ENCODE results near the gene PIK3R3. TPM values are rescaled to one million over a fixed set of nuclear protein-coding genes. Genes with fewer than 3 reads are reported as not detected.

PIK3R3 gene
- total and polyA plus RNA-seq, 9 of the 15 experiments (the other 6 are each of a cell fraction or from before 2014, with no cell fraction given), result 1.4 to 7.7 (median 4.6) TPM

DNA sequence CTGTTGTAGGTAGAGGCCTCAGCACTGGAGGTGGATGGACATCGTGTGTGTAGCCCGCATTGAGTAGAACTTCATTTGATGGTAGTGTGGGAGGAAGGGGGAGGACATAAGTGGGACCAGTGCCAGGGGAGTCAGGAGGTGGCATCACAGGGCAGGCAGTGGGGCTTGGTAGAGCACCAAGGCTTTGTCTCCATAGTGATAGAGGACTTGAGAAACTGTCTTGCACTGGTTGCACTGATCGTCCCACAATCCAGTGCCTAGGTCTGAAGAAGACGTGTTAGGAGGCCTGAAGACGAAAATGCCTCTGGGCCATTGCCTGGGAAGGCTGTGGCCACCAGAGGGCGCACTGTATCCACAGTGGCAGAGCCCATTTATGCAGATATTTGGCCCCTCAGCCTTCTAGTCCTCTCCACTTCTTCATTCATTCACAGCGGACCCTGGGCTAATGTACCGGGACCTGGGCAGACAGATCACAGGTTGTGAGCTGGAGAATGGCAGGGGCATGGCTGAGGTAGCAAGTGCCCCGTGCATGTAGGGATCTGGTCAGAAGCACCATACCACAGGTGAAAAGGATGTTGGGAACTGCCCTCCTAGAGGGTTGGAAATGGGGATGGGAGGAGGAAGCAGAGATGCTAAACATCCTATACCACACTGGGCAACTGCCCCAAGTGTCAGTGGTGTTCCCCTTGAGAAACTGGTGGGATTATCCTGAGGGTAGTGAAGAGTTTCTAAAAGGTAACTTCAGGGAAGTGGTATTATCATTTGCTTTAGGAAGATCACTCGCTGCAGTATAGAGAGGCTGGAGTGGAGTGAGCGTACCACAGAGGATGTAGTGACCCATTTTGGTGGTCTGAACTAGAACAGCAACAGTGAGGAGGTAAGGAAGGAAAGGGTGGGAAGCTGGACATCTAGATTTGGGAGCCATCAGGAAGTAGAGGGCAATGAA lies 95.3 kb downstream of the PIK3R3 start (continued):
- TF ChIP-seq ZNF584 (CRISPR knock-in tag; IDR thresholded peaks at IDR 0.05; ENCODE audit: low read depth) (no peak), ATF1 (CRISPR knock-in tag; IDR thresholded peaks at IDR 0.05) (no peak), ATF1 (tag; IDR thresholded peaks at IDR 0.05) (peak; percentile 57; the same call in 1 of the 2 replicates), DACH1 (IDR thresholded peaks at IDR 0.05; ENCODE audit: partially characterized antibody) (no peak), STAG1 (CRISPR knock-in tag; IDR thresholded peaks at IDR 0.05; ENCODE audit: borderline replicate concordance) (peak; percentile 99), ZNF717 (CRISPR knock-in tag; IDR thresholded peaks at IDR 0.05) (no peak), EHMT2 (IDR thresholded peaks at IDR 0.05) (no peak), RNF2 (IDR thresholded peaks at IDR 0.05) (0 out of 2 replicates have a peak, but pooled peaks have one; percentile 28), ETV6 (IDR thresholded peaks at IDR 0.05; ENCODE audit: borderline replicate concordance in 1 of 2, low read depth in 2 of 2, low read length in 1 of 2) (no peak), ETV6 (CRISPR knock-in tag; IDR thresholded peaks at IDR 0.05; ENCODE audit: borderline replicate concordance) (no peak), ZNF75A (CRISPR knock-in tag; IDR thresholded peaks at IDR 0.05) (0 out of 2 replicates have a peak, but pooled peaks have one; percentile 56), CC2D1A (IDR thresholded peaks at IDR 0.05) (peak; percentile 96), MYBL2 (IDR thresholded peaks at IDR 0.05; ENCODE audit: low read depth) (no peak), MYBL2 (CRISPR knock-in tag; IDR thresholded peaks at IDR 0.05; ENCODE audit: borderline replicate concordance) (no peak), LCOR (CRISPR knock-in tag; IDR thresholded peaks at IDR 0.05) (peak; percentile 34; the same call in 1 of the 2 replicates), MEF2D (tag; conservative IDR thresholded peaks at IDR 0.05; ENCODE audit: low read depth) (no peak), MTA3 (IDR thresholded peaks at IDR 0.05; ENCODE audit: borderline replicate concordance) (peak; percentile 32; the same call in 1 of the 2 replicates), PTTG1 (tag; IDR thresholded peaks at IDR 0.05; ENCODE audit: low read depth) (no peak), ZNF197 (CRISPR knock-in tag; IDR thresholded peaks at IDR 0.05; ENCODE audit: low read depth) (no peak), BDP1 (IDR thresholded peaks at IDR 0.05; ENCODE audit: insufficient read depth, insufficient read length) (no peak), BRD4 (IDR thresholded peaks at IDR 0.05) (no peak)
- TF ChIP-seq, protein P1, sequence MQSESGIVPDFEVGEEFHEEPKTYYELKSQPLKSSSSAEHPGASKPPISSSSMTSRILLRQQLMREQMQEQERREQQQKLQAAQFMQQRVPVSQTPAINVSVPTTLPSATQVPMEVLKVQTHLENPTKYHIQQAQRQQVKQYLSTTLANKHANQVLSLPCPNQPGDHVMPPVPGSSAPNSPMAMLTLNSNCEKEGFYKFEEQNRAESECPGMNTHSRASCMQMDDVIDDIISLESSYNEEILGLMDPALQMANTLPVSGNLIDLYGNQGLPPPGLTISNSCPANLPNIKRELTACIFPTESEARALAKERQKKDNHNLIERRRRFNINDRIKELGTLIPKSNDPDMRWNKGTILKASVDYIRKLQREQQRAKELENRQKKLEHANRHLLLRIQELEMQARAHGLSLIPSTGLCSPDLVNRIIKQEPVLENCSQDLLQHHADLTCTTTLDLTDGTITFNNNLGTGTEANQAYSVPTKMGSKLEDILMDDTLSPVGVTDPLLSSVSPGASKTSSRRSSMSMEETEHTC (IDR thresholded peaks at IDR 0.05), result no peak
- TF ChIP-seq, protein P2, sequence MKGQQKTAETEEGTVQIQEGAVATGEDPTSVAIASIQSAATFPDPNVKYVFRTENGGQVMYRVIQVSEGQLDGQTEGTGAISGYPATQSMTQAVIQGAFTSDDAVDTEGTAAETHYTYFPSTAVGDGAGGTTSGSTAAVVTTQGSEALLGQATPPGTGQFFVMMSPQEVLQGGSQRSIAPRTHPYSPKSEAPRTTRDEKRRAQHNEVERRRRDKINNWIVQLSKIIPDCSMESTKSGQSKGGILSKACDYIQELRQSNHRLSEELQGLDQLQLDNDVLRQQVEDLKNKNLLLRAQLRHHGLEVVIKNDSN (CRISPR knock-in tag; IDR thresholded peaks at IDR 0.05), result 0 out of 2 replicates have a peak, but pooled peaks have one; percentile 6
- TF ChIP-seq, protein P3, sequence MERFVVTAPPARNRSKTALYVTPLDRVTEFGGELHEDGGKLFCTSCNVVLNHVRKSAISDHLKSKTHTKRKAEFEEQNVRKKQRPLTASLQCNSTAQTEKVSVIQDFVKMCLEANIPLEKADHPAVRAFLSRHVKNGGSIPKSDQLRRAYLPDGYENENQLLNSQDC (CRISPR knock-in tag; IDR thresholded peaks at IDR 0.05), result peak; percentile 73
- TF ChIP-seq, protein P4, sequence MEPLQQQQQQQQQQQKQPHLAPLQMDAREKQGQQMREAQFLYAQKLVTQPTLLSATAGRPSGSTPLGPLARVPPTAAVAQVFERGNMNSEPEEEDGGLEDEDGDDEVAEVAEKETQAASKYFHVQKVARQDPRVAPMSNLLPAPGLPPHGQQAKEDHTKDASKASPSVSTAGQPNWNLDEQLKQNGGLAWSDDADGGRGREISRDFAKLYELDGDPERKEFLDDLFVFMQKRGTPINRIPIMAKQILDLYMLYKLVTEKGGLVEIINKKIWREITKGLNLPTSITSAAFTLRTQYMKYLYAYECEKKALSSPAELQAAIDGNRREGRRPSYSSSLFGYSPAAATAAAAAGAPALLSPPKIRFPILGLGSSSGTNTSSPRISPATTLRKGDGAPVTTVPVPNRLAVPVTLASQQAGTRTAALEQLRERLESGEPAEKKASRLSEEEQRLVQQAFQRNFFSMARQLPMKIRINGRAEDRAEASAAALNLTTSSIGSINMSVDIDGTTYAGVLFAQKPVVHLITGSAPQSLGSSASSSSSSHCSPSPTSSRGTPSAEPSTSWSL (CRISPR knock-in tag; IDR thresholded peaks at IDR 0.05; ENCODE audit: borderline replicate concordance), result 0 out of 2 replicates have a peak, but pooled peaks have one; percentile 68
- TF ChIP-seq, protein P5, sequence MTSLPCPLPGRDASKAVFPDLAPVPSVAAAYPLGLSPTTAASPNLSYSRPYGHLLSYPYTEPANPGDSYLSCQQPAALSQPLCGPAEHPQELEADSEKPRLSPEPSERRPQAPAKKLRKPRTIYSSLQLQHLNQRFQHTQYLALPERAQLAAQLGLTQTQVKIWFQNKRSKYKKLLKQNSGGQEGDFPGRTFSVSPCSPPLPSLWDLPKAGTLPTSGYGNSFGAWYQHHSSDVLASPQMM (CRISPR knock-in tag; IDR thresholded peaks at IDR 0.05), result no peak

All from K562 (cell line).